ENCODE data around the gene RABEP2. TPM values are rescaled to one million over a fixed set of nuclear protein-coding genes. Genes with fewer than 3 reads are reported as not detected.

Gene RABEP2
- total and polyA plus RNA-seq, 9 donors = 0.32 to 14.8 (median 11.3) TPM

- DNase-seq = no peak
- Histone ChIP-seq H3K27ac (no peak overlapping the region), H3K4me3 (no peak overlapping the region), H3K36me3 (no peaks in the 10 kb centered on the region), H3K4me1 (ENCODE audit: insufficient read depth) (no peaks in the 10 kb centered on the region), H3K27me3 (no peaks in the 10 kb centered on the region), H3K9me3 (no peaks in the 10 kb centered on the region)
- intact Hi-C loops (cut with DNase I) = loop anchor here in 1 of 4 donors (2.0 kb wide), 1 partner anchor 16 kb away; the partner anchor contains the start of gene CD19
- TF ChIP-seq POLR2A (IDR thresholded peaks at IDR 0.05) (no peak), EP300 (IDR thresholded peaks at IDR 0.05) (no peak), CTCF (IDR thresholded peaks at IDR 0.05) (no peak)
Measured at GRCh38 chr16:28915181-28915580, 9.9 kb downstream of the RABEP2 start.

GRCh38 chr16:28913946-28914724, 10.9 kb downstream of the RABEP2 start:
- Histone ChIP-seq H3K27ac (no peak overlapping the region), H3K27me3 (no peaks in the 10 kb centered on the region), H3K36me3 (no peaks in the 10 kb centered on the region), H3K9me3 (no peaks in the 10 kb centered on the region), H3K4me3 (no peak overlapping the region), H3K4me1 (ENCODE audit: insufficient read depth) (no peaks in the 10 kb centered on the region)
- no peak for TF ChIP-seq CTCF (IDR thresholded peaks at IDR 0.05)
- no peak for TF ChIP-seq EP300 (IDR thresholded peaks at IDR 0.05)
- no peak for TF ChIP-seq POLR2A (IDR thresholded peaks at IDR 0.05)
- DNase-seq = no peak
- WGBS, 3 donors = 84 to 88% (median 85%) methylated on average over 27 to 29 of the region's 29 CpGs
- intact Hi-C loops (cut with DNase I) = loop anchor here in 1 of 4 donors (2.0 kb wide), 1 partner anchor 17 kb away; the partner anchor contains the start of gene CD19

- intact Hi-C loops (cut with DNase I) = no loop called here
- Histone ChIP-seq H3K4me1 (ENCODE audit: insufficient read depth) (no peaks in the 10 kb centered on the region), H3K9me3 (no peaks in the 10 kb centered on the region), H3K27ac (no peak overlapping the region), H3K27me3 (no peaks in the 10 kb centered on the region), H3K4me3 (no peak overlapping the region), H3K36me3 (no peaks in the 10 kb centered on the region)
- WGBS, 3 donors = 82 to 92% (median 91%) methylated on average over 12 of the region's 12 CpGs
- TF ChIP-seq CTCF (IDR thresholded peaks at IDR 0.05) (no peak), EP300 (IDR thresholded peaks at IDR 0.05) (no peak), POLR2A (IDR thresholded peaks at IDR 0.05) (no peak)
- DNase-seq = no peak
Measured at GRCh38 chr16:28912558-28912957, 12.5 kb downstream of the RABEP2 start.

GRCh38 chr16:28910086-28911031, 14.7 kb downstream of the RABEP2 start:
- DNase-seq = no peak
- Histone ChIP-seq H3K4me1 (ENCODE audit: insufficient read depth) (no peaks in the 10 kb centered on the region), H3K4me3 (no peak overlapping the region), H3K27ac (no peak overlapping the region), H3K27me3 (no peaks in the 10 kb centered on the region), H3K9me3 (no peaks in the 10 kb centered on the region), H3K36me3 (no peaks in the 10 kb centered on the region)
- WGBS, 3 donors = 84 to 89% (median 88%) methylated on average over 18 to 19 of the region's 19 CpGs
- intact Hi-C loops (cut with DNase I) = no loop called here
- TF ChIP-seq POLR2A (IDR thresholded peaks at IDR 0.05) (no peak), EP300 (IDR thresholded peaks at IDR 0.05) (no peak), CTCF (IDR thresholded peaks at IDR 0.05) (no peak)

All from ovary (tissue), 9 donors.